Smooth muscle cell (in vitro differentiated cells): Measurements from ENCODE around the gene OMA1. TPM values are rescaled to one million over a fixed set of nuclear protein-coding genes. Genes with fewer than 3 reads are reported as not detected.

Experiments
- DNase-seq: peaks from one replicate; lab custom pipeline; 2025; ENCODE audit not compliant: unreplicated experiment; lab: John Stamatoyannopoulos, UW
- H2AFZ ChIP-seq: fragments of 200-600 bp; sonication (generic); 2 replicates; pipeline ENCODE4 v1.6.0; 2016; ENCODE audit warnings: antibody characterized with exemption, low read depth, mild to moderate bottlenecking
- H3F3A ChIP-seq: fragments of 200-600 bp; sonication (generic); 2 replicates; pipeline ENCODE4 v1.6.0; 2017; ENCODE audit warnings: antibody characterized with exemption, low read depth
- H3K27ac ChIP-seq: fragments of 200-600 bp; sonication (generic); 2 replicates; pipeline ENCODE4 v1.5.1; 2016; ENCODE audit warnings: low read depth, mild to moderate bottlenecking
- H3K27me3 ChIP-seq: fragments of 200-600 bp; sonication (generic); 2 replicates; pipeline ENCODE4 v1.6.1; 2016; ENCODE audit warnings: low read depth, mild to moderate bottlenecking
- H3K36me3 ChIP-seq: fragments of 200-600 bp; sonication (generic); 2 replicates; pipeline ENCODE4 v1.5.1; 2016; ENCODE audit warnings: low read depth
- H3K4me1 ChIP-seq: fragments of 200-600 bp; sonication (generic); 2 replicates; pipeline ENCODE4 v1.5.1; 2016; ENCODE audit warnings: low read depth
- H3K4me2 ChIP-seq: fragments of 200-600 bp; sonication (generic); 2 replicates; pipeline ENCODE4 v1.6.0; 2016; ENCODE audit warnings: mild to moderate bottlenecking
- H3K4me3 ChIP-seq: fragments of 200-600 bp; sonication (generic); 2 replicates; pipeline ENCODE4 v1.5.1; 2016; ENCODE audit warnings: mild to moderate bottlenecking
- H3K79me2 ChIP-seq: fragments of 200-600 bp; sonication (generic); 2 replicates; pipeline ENCODE4 v1.6.0; 2016; ENCODE audit warnings: low read depth, mild to moderate bottlenecking
- H3K9ac ChIP-seq: fragments of 200-600 bp; sonication (generic); 2 replicates; pipeline ENCODE4 v1.6.0; 2016; ENCODE audit warnings: low read depth
- H3K9me3 ChIP-seq: fragments of 200-600 bp; sonication (generic); replicated peaks from 2 replicates; pipeline ENCODE4 v1.5.1; 2016; ENCODE audit warnings: low read depth
- H4K20me1 ChIP-seq: fragments of 200-600 bp; sonication (generic); 2 replicates; pipeline ENCODE4 v1.6.0; 2016; ENCODE audit warnings: low read depth
- CTCF ChIP-seq: fragments of 200-600 bp; sonication (generic); IDR thresholded peaks from 2 replicates; pipeline ENCODE4 v1.5.1; 2017; ENCODE audit warnings: borderline replicate concordance, mild to moderate bottlenecking, antibody characterized with exemption; ENCODE audit not compliant: insufficient read depth, poor library complexity, severe bottlenecking
- WGBS: methylation state at CpG from one replicate; pipeline ENCODE4 v1.1.7; 2016; ENCODE audit warnings: low lambda C conversion rate; 5-methylcytosine and 5-hydroxymethylcytosine counted together
- polyA plus RNA-seq: library from polyadenylated mRNA; unstranded; fragments of >200 nt; fragmentation: Nextera tagmentation; extraction: Ambion mirVana; gene quantifications from 2 replicates; pipeline ENCODE4 v1.2.1, GENCODE V29; 2016
- total RNA-seq: library from RNA; depleted of rRNA; stranded (reverse); fragments of >200 nt; gene quantifications from 2 replicates; pipeline ENCODE4 v1.2.3, GENCODE V29; 2014

The OMA1 gene
- total and polyA plus RNA-seq, 2 experiments from 2014 or later: 4.4 to 12.5 TPM

GRCh38 chr1:58508629-58509028 is 37.9 kb downstream of the OMA1 start:
- Histone ChIP-seq H2AFZ (no peak overlapping the region), H3F3A (no peaks in the 10 kb centered on the region), H3K4me3 (no peak overlapping the region), H3K27me3 (no peaks in the 10 kb centered on the region), H3K4me2 (no peak overlapping the region), H3K9me3 (no peaks in the 10 kb centered on the region), H3K4me1 (no peaks in the 10 kb centered on the region), H3K27ac (no peak overlapping the region), H4K20me1 (no peaks in the 10 kb centered on the region), H3K79me2 (no peaks in the 10 kb centered on the region), H3K36me3 (no peaks in the 10 kb centered on the region), H3K9ac (no peak overlapping the region)
- whole genome bisulfite sequencing: 86% methylated on average over 3 of the region's 3 CpGs
- no peak for DNase-seq
- no peak for TF ChIP-seq CTCF

GRCh38 chr1:58505286-58505685 is 41.2 kb downstream of the OMA1 start:
- no peak overlapping the region for H3K9ac ChIP-seq
- H4K20me1 ChIP-seq: no peaks in the 10 kb centered on the region
- H3K4me1 ChIP-seq: no peaks in the 10 kb centered on the region
- no peaks in the 10 kb centered on the region for H3K27me3 ChIP-seq
- no peak for DNase-seq
- H3K9me3 ChIP-seq: no peaks in the 10 kb centered on the region
- no peak overlapping the region for H3K27ac ChIP-seq
- no peaks in the 10 kb centered on the region for H3F3A ChIP-seq
- 84% methylated on average over 4 of the region's 4 CpGs for WGBS
- no peaks in the 10 kb centered on the region for H3K79me2 ChIP-seq
- no peak for TF ChIP-seq CTCF
- H3K4me3 ChIP-seq: no peak overlapping the region
- H3K4me2 ChIP-seq: no peak overlapping the region
- no peak overlapping the region for H2AFZ ChIP-seq
- no peaks in the 10 kb centered on the region for H3K36me3 ChIP-seq

- Histone ChIP-seq H3K4me3 (no peak overlapping the region), H4K20me1 (no peaks in the 10 kb centered on the region), H3K9me3 (no peaks in the 10 kb centered on the region), H3K4me1 (no peaks in the 10 kb centered on the region), H3K27ac (no peak overlapping the region), H2AFZ (no peak overlapping the region), H3F3A (no peaks in the 10 kb centered on the region), H3K4me2 (no peak overlapping the region), H3K9ac (no peak overlapping the region), H3K79me2 (no peaks in the 10 kb centered on the region), H3K36me3 (no peaks in the 10 kb centered on the region), H3K27me3 (no peaks in the 10 kb centered on the region)
- TF ChIP-seq CTCF: no peak
- no peak for DNase-seq
These were observed 44.0 kb downstream of the OMA1 start for GRCh38 chr1:58502519-58502918.

GRCh38 chr1:58500043-58500442 is 46.5 kb downstream of the OMA1 start:
- TF ChIP-seq CTCF: no peak
- no peak overlapping the region for H3K4me2 ChIP-seq
- H3K9ac ChIP-seq: no peak overlapping the region
- DNase-seq: no peak
- H3K4me1 ChIP-seq: no peaks in the 10 kb centered on the region
- 97% methylated on average over 1 of the region's 1 CpG for WGBS
- H3K79me2 ChIP-seq: no peaks in the 10 kb centered on the region
- H3F3A ChIP-seq: no peaks in the 10 kb centered on the region
- H3K4me3 ChIP-seq: no peak overlapping the region
- no peak overlapping the region for H2AFZ ChIP-seq
- no peaks in the 10 kb centered on the region for H4K20me1 ChIP-seq
- H3K27me3 ChIP-seq: no peaks in the 10 kb centered on the region
- no peaks in the 10 kb centered on the region for H3K36me3 ChIP-seq
- no peaks in the 10 kb centered on the region for H3K9me3 ChIP-seq
- no peak overlapping the region for H3K27ac ChIP-seq
